ENCODE measurements around the gene IFI6.
"Not testable (repeated sequence)": the region's sequence is repeated elsewhere in the genome, so short reads cannot be mapped to it uniquely, and the experiment has no call there.

Gene IFI6

DNA sequence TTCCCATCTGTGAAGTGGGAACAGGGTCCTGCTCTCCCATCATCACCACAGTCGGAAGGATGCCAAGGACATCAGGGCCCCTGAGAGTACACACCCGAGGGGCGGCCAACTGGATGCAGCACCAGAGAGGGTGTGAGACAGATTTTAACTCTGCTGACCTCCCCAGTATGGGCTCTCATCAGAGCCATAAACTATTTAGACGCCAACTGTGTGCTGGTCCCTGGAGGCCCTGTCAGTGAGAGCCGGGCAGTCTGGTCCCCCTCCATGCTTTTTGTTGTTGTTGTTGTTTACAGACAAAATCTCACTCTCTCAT, 38.7 kb downstream of the IFI6 start:
- H3K4me3 ChIP-seq (replicated peaks; ENCODE audit: low read depth, low read length), result no peak overlapping the region
- no peak for DNase-seq (ENCODE audit: low read depth)
- TF ChIP-seq, protein P1, sequence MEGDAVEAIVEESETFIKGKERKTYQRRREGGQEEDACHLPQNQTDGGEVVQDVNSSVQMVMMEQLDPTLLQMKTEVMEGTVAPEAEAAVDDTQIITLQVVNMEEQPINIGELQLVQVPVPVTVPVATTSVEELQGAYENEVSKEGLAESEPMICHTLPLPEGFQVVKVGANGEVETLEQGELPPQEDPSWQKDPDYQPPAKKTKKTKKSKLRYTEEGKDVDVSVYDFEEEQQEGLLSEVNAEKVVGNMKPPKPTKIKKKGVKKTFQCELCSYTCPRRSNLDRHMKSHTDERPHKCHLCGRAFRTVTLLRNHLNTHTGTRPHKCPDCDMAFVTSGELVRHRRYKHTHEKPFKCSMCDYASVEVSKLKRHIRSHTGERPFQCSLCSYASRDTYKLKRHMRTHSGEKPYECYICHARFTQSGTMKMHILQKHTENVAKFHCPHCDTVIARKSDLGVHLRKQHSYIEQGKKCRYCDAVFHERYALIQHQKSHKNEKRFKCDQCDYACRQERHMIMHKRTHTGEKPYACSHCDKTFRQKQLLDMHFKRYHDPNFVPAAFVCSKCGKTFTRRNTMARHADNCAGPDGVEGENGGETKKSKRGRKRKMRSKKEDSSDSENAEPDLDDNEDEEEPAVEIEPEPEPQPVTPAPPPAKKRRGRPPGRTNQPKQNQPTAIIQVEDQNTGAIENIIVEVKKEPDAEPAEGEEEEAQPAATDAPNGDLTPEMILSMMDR (IDR thresholded peaks at IDR 0.05; ENCODE audit: low read length, missing control alignments), result no peak

DNA sequence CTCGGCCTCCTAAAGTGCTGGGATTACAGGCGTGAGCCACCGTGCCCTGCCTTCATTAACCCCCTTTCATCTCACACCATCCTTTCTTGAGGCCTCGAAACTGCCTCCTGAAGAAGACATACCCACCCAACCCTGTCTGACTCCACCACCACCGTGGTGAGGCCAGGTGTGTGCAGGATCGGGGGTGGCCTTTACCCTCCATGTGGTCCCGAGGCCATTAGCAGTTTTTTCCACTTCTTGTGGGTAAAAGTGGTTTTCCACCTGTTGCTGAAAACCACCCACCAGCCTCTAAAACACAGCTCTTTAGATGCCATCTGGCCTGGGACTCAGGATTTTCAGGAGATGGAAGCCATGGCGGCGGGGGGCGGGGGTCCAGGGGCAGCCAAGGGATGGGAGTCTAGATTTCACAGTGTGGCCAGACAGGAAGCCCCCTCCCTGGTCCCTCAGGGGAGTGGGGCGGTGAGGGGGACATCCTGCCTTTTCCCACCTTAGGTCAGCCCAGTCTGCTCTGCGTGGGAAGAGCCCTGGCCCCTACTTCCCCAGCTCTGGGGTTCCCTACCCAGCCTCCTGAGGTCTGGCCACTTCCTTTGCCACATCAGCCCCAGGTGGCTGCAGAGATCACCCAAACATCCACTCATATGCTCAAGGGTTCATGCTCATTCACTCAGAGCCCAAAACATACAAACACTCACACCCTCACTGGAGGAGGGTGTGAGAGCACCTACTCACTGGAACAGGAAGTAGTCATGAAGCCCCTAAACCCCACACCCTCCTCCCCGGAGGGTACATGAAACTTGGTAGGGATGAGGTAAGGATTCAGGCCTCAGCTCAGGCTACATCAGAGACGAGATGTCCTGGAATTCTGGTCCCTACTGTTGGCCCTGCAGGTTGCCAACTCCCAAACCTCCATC, 39.4 kb downstream of the IFI6 start:
- TF ChIP-seq, protein P1 (IDR thresholded peaks at IDR 0.05; ENCODE audit: low read length, missing control alignments), result no peak
- DNase-seq (ENCODE audit: low read depth), result no peak
- H3K4me3 ChIP-seq (replicated peaks; ENCODE audit: low read depth, low read length), result no peak overlapping the region

DNA sequence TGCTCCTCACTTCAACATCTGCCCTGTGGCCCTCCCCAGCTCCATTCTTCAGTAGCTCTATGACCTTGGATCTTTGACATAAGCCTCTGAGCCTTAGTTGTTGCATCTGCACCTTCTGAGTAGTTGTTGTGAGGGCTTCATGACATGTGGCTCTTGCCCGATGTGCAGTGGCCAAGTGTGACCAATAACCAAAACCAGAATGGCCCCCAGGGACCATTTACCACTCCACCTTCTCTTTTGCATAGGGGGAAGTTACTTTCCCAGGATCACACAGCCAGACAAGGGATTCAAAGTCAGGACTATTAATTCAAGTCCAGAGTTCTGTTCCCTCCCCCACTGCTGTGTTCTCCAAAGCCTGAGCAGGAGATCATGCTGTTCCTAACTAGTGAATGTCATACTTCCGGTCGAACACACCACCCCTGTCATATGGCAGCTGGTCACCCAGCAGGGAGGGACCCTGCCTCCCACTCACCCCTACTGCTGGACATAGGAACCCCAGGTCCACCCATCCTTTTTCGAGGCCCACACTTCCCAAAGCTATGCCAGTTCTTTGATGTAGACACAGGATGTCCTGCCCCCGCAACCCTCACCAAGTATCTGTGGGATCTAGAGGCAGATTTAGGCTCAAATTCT, 41.0 kb downstream of the IFI6 start:
- TF ChIP-seq, protein P1 (IDR thresholded peaks at IDR 0.05; ENCODE audit: low read length, missing control alignments), result no peak
- H3K4me3 ChIP-seq (replicated peaks; ENCODE audit: low read depth, low read length), result no peak overlapping the region
- no peak for DNase-seq (ENCODE audit: low read depth)

DNA sequence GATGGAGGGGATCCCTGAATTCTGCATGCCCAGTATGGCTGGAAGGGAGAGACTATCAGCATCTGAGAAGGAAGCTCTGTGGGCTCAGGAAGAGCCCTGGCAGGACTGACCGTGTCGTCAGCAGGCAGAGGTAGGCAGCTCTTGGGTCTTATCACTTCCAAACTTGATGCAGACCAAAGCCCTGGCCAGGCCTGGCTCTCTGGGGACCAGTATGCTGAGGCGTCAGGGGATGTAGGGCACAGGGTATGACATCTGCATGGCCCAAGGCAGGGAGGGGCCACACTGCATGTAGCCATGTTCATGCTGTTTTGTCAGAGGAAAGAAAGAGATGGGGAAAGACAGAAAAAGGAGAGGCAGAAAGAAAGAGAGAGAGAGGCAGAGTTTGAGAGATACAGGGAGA, 43.3 kb downstream of the IFI6 start:
- DNase-seq (ENCODE audit: low read depth), result no peak
- TF ChIP-seq, protein P1 (IDR thresholded peaks at IDR 0.05; ENCODE audit: low read length, missing control alignments), result no peak
- H3K4me3 ChIP-seq (replicated peaks; ENCODE audit: low read depth, low read length), result no peak overlapping the region

DNA sequence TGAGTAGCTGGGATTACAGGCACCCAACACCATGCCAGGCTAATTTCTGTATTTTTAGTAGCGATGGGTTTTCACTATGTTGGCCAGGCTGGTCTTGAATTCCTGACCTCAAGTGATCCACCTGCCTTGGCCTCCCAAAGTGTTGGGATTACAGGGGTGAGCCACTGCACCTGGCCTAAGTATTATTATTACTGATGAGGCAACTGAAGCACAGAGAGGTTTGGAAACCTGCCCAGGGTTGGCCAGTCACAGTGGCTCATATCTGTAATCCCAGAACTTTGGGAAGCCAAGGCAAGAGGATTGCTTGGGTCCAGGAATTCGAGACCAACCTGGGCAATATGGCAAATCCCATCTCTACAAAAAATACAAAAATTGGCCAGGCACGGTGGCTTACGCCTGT, 44.3 kb downstream of the IFI6 start:
- not testable (repeated sequence) for H3K4me3 ChIP-seq (replicated peaks; ENCODE audit: low read depth, low read length); DNase-seq (ENCODE audit: low read depth)

DNA sequence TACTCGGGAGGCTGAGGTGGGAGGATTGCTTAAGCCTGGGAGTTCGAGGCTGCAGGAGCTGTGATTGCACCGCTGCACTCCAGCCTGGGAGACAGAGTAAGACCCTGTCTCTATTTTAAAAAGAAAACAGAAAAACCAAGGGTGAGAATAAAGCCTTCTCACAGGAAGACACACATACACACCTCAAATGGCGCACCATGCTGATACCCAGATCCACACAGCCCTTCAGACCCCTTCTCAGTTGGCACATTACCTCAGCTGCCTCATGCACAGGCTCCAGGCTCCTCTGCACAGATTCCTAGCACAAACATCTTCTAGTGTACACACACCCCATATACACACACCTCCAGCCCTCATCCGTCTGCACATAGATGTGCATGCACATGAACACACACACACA, 44.9 kb downstream of the IFI6 start:
- H3K4me3 ChIP-seq (replicated peaks; ENCODE audit: low read depth, low read length), result no peak overlapping the region
- no peak for DNase-seq (ENCODE audit: low read depth)
- TF ChIP-seq, protein P1 (IDR thresholded peaks at IDR 0.05; ENCODE audit: low read length, missing control alignments), result no peak

DNA sequence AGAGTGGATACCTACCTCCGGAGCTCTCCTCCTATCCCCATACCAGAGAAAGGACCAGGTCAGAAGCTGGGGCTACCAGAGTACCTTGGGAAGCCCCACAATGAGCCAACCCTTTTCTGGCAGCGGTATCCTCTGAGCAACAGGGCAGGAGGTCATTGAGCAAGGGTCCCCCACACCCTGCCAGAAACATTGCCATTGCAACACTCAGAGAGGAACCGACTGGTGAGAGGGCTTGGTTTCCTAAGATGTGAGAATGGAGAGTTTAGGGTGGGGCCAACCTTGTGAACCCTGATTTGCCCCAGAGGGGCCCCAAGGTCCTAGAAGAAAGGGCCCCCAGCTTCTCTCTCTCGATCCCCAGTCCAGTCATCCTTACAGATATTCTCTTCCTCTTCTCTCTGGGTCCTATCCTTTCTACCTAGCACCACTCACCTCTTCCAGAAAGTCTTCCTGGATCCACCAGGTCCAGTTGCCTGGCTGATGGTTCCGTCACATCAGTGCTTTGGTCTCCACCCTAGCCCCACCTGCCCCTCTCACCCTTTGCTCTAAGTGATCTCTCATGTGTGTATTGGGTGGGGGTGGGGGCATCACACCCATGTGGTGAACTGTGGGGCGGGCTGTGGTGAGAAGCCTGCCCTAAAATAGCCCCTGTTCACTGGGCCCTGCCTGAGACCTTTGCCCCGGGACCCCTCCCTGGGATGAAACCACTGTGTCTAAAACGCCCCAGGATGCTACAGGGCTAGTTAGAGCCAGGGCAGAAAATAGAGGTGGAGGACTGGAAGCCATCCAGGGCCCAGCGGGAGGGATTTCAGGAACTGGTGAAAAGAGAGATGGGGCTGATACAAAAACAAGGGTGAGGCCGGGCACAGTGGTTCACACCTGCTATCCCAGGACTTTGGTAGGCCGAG, 45.7 kb downstream of the IFI6 start:
- no peak overlapping the region for H3K4me3 ChIP-seq (replicated peaks; ENCODE audit: low read depth, low read length)
- no peak for DNase-seq (ENCODE audit: low read depth)
- TF ChIP-seq, protein P1 (IDR thresholded peaks at IDR 0.05; ENCODE audit: low read length, missing control alignments), result no peak

All from fibroblast of pulmonary artery (primary cell).